ENCODE data around the gene SUCLA2.
A peak's percentile ranks its signal among the peaks of the same experiment; 100 is the strongest.
"Not testable (repeated sequence)": the region's sequence is repeated elsewhere in the genome, so short reads cannot be mapped to it uniquely, and the experiment has no call there.

Gene SUCLA2

GRCh38 chr13:47949799-47950198 is 51.3 kb downstream of the SUCLA2 start:
- WGBS, result 88% methylated on average over 2 of the region's 2 CpGs
- Histone ChIP-seq H3K27me3 (ENCODE audit: insufficient read depth, low read length) (no peaks in the 10 kb centered on the region), H3K27ac (ENCODE audit: low read depth, low read length) (no peak overlapping the region), H3K9me3 (ENCODE audit: insufficient read depth, low read depth, low read length) (no peaks in the 10 kb centered on the region), H3K9ac (ENCODE audit: low read depth, low read length) (no peak overlapping the region), H3K4me1 (ENCODE audit: insufficient read depth, low read length) (no peaks in the 10 kb centered on the region), H3K36me3 (ENCODE audit: insufficient read depth, low read length) (peaks cover 80% of the 10 kb centered on the region), H3K4me3 (ENCODE audit: low read length) (no peak overlapping the region)

GRCh38 chr13:47945738-47946137 is 55.3 kb downstream of the SUCLA2 start:
- Histone ChIP-seq H3K9ac (ENCODE audit: low read depth, low read length) (no peak overlapping the region), H3K27ac (ENCODE audit: low read depth, low read length) (no peak overlapping the region), H3K36me3 (ENCODE audit: insufficient read depth, low read length) (peaks cover 78% of the 10 kb centered on the region), H3K4me3 (ENCODE audit: low read length) (no peak overlapping the region), H3K4me1 (ENCODE audit: insufficient read depth, low read length) (no peaks in the 10 kb centered on the region), H3K9me3 (ENCODE audit: insufficient read depth, low read depth, low read length) (no peaks in the 10 kb centered on the region), H3K27me3 (ENCODE audit: insufficient read depth, low read length) (no peaks in the 10 kb centered on the region)
- WGBS, result 97% methylated on average over 2 of the region's 2 CpGs

GRCh38 chr13:47945146-47945545 is 55.9 kb downstream of the SUCLA2 start:
- H3K27me3 ChIP-seq (ENCODE audit: insufficient read depth, low read length); H3K9ac ChIP-seq (ENCODE audit: low read depth, low read length); H3K27ac ChIP-seq (ENCODE audit: low read depth, low read length); H3K9me3 ChIP-seq (ENCODE audit: insufficient read depth, low read depth, low read length); H3K4me1 ChIP-seq (ENCODE audit: insufficient read depth, low read length); H3K4me3 ChIP-seq (ENCODE audit: low read length): not testable (repeated sequence)
- peaks cover 77% of the 10 kb centered on the region for H3K36me3 ChIP-seq (ENCODE audit: insufficient read depth, low read length)
- 98% methylated on average over 2 of the region's 4 CpGs for WGBS

GRCh38 chr13:47934371-47934770 is 66.7 kb downstream of the SUCLA2 start:
- no peaks in the 10 kb centered on the region for H3K27me3 ChIP-seq (ENCODE audit: insufficient read depth, low read length)
- H3K4me3 ChIP-seq (ENCODE audit: low read length), result no peak overlapping the region
- peak overlapping the region; percentile 47 for H3K27ac ChIP-seq (ENCODE audit: low read depth, low read length)
- peaks cover 9% of the 10 kb centered on the region; the same call in 1 of the 2 replicates for H3K9me3 ChIP-seq (ENCODE audit: insufficient read depth, low read depth, low read length)
- peaks cover 30% of the 10 kb centered on the region for H3K4me1 ChIP-seq (ENCODE audit: insufficient read depth, low read length)
- peaks cover 26% of the 10 kb centered on the region for H3K36me3 ChIP-seq (ENCODE audit: insufficient read depth, low read length)
- WGBS, result 85% methylated on average over 5 of the region's 5 CpGs
- H3K9ac ChIP-seq (ENCODE audit: low read depth, low read length), result no peak overlapping the region

GRCh38 chr13:47932950-47933923 is 67.8 kb downstream of the SUCLA2 start:
- Histone ChIP-seq H3K4me3 (ENCODE audit: low read length) (no peak overlapping the region), H3K9ac (ENCODE audit: low read depth, low read length) (peak overlapping the region; percentile 35; the same call in 1 of the 2 replicates), H3K36me3 (ENCODE audit: insufficient read depth, low read length) (peaks cover 19% of the 10 kb centered on the region), H3K9me3 (ENCODE audit: insufficient read depth, low read depth, low read length) (peaks cover 7% of the 10 kb centered on the region; the same call in 1 of the 2 replicates), H3K27ac (ENCODE audit: low read depth, low read length) (peak overlapping the region; percentile 18), H3K27me3 (ENCODE audit: insufficient read depth, low read length) (no peaks in the 10 kb centered on the region), H3K4me1 (ENCODE audit: insufficient read depth, low read length) (peaks cover 30% of the 10 kb centered on the region)
- WGBS, result 89% methylated on average over 5 of the region's 5 CpGs

GRCh38 chr13:47930649-47931165 is 70.4 kb downstream of the SUCLA2 start:
- Histone ChIP-seq H3K9me3 (ENCODE audit: insufficient read depth, low read depth, low read length) (no peaks in the 10 kb centered on the region), H3K27me3 (ENCODE audit: insufficient read depth, low read length) (no peaks in the 10 kb centered on the region), H3K4me1 (ENCODE audit: insufficient read depth, low read length) (peaks cover 30% of the 10 kb centered on the region), H3K9ac (ENCODE audit: low read depth, low read length) (no peak overlapping the region), H3K27ac (ENCODE audit: low read depth, low read length) (no peak overlapping the region), H3K4me3 (ENCODE audit: low read length) (no peak overlapping the region), H3K36me3 (ENCODE audit: insufficient read depth, low read length) (no peaks in the 10 kb centered on the region)
- WGBS, result 100% methylated on average over 1 of the region's 1 CpG

- Histone ChIP-seq H3K9me3 (ENCODE audit: insufficient read depth, low read depth, low read length) (no peaks in the 10 kb centered on the region), H3K27me3 (ENCODE audit: insufficient read depth, low read length) (no peaks in the 10 kb centered on the region), H3K4me3 (ENCODE audit: low read length) (no peak overlapping the region), H3K4me1 (ENCODE audit: insufficient read depth, low read length) (peaks cover 21% of the 10 kb centered on the region), H3K9ac (ENCODE audit: low read depth, low read length) (no peak overlapping the region), H3K27ac (ENCODE audit: low read depth, low read length) (no peak overlapping the region), H3K36me3 (ENCODE audit: insufficient read depth, low read length) (no peaks in the 10 kb centered on the region)
- 87% methylated on average over 3 of the region's 3 CpGs for whole genome bisulfite sequencing
These were observed 71.9 kb downstream of the SUCLA2 start for GRCh38 chr13:47929156-47929555.

GRCh38 chr13:47917022-47917574 is 84.0 kb downstream of the SUCLA2 start:
- Histone ChIP-seq H3K36me3 (ENCODE audit: insufficient read depth, low read length) (no peaks in the 10 kb centered on the region), H3K27me3 (ENCODE audit: insufficient read depth, low read length) (no peaks in the 10 kb centered on the region), H3K9ac (ENCODE audit: low read depth, low read length) (no peak overlapping the region), H3K4me1 (ENCODE audit: insufficient read depth, low read length) (no peaks in the 10 kb centered on the region), H3K4me3 (ENCODE audit: low read length) (no peak overlapping the region), H3K9me3 (ENCODE audit: insufficient read depth, low read depth, low read length) (peaks cover 7% of the 10 kb centered on the region; the same call in 1 of the 2 replicates), H3K27ac (ENCODE audit: low read depth, low read length) (no peak overlapping the region)
- 87% methylated on average over 4 of the region's 4 CpGs for WGBS

GRCh38 chr13:47908197-47908902 is 92.7 kb downstream of the SUCLA2 start:
- Histone ChIP-seq H3K9me3 (ENCODE audit: insufficient read depth, low read depth, low read length) (no peaks in the 10 kb centered on the region), H3K27ac (ENCODE audit: low read depth, low read length) (no peak overlapping the region), H3K4me3 (ENCODE audit: low read length) (no peak overlapping the region), H3K9ac (ENCODE audit: low read depth, low read length) (no peak overlapping the region), H3K27me3 (ENCODE audit: insufficient read depth, low read length) (no peaks in the 10 kb centered on the region), H3K36me3 (ENCODE audit: insufficient read depth, low read length) (no peaks in the 10 kb centered on the region), H3K4me1 (ENCODE audit: insufficient read depth, low read length) (no peaks in the 10 kb centered on the region)
- 83% methylated on average over 12 of the region's 12 CpGs for WGBS

- H3K9ac ChIP-seq (ENCODE audit: low read depth, low read length), result no peak overlapping the region
- H3K9me3 ChIP-seq (ENCODE audit: insufficient read depth, low read depth, low read length), result no peaks in the 10 kb centered on the region
- H3K36me3 ChIP-seq (ENCODE audit: insufficient read depth, low read length), result no peaks in the 10 kb centered on the region
- H3K4me1 ChIP-seq (ENCODE audit: insufficient read depth, low read length), result no peaks in the 10 kb centered on the region
- WGBS, result 57% methylated on average over 1 of the region's 1 CpG
- H3K27ac ChIP-seq (ENCODE audit: low read depth, low read length), result no peak overlapping the region
- no peak overlapping the region for H3K4me3 ChIP-seq (ENCODE audit: low read length)
- H3K27me3 ChIP-seq (ENCODE audit: insufficient read depth, low read length), result no peaks in the 10 kb centered on the region
These were observed 96.2 kb downstream of the SUCLA2 start for GRCh38 chr13:47904891-47905290.

- Histone ChIP-seq H3K4me3 (ENCODE audit: low read length) (no peak overlapping the region), H3K9ac (ENCODE audit: low read depth, low read length) (no peak overlapping the region), H3K4me1 (ENCODE audit: insufficient read depth, low read length) (no peaks in the 10 kb centered on the region)
These were observed 96.8 kb downstream of the SUCLA2 start for GRCh38 chr13:47904241-47904640.

More at GRCh38 chr13:47904241-47904640, 96.8 kb downstream of the SUCLA2 start:
- Histone ChIP-seq H3K9me3 (ENCODE audit: insufficient read depth, low read depth, low read length) (no peaks in the 10 kb centered on the region), H3K27me3 (ENCODE audit: insufficient read depth, low read length) (no peaks in the 10 kb centered on the region), H3K36me3 (ENCODE audit: insufficient read depth, low read length) (no peaks in the 10 kb centered on the region), H3K27ac (ENCODE audit: low read depth, low read length) (no peak overlapping the region)
- 94% methylated on average over 11 of the region's 13 CpGs for WGBS

All from HUES64 (cell line).